SHP77 treated with DMSO at 0.1 percent for 48 hours (cell line): ENCODE data around the gene LTBR.
"Not testable (repeated sequence)": the region's sequence is repeated elsewhere in the genome, so short reads cannot be mapped to it uniquely, and the experiment has no call there.

Experiments
- DNase-seq: peaks from one replicate; lab custom pipeline; 2025; lab: John Stamatoyannopoulos, UW

Gene LTBR

DNA sequence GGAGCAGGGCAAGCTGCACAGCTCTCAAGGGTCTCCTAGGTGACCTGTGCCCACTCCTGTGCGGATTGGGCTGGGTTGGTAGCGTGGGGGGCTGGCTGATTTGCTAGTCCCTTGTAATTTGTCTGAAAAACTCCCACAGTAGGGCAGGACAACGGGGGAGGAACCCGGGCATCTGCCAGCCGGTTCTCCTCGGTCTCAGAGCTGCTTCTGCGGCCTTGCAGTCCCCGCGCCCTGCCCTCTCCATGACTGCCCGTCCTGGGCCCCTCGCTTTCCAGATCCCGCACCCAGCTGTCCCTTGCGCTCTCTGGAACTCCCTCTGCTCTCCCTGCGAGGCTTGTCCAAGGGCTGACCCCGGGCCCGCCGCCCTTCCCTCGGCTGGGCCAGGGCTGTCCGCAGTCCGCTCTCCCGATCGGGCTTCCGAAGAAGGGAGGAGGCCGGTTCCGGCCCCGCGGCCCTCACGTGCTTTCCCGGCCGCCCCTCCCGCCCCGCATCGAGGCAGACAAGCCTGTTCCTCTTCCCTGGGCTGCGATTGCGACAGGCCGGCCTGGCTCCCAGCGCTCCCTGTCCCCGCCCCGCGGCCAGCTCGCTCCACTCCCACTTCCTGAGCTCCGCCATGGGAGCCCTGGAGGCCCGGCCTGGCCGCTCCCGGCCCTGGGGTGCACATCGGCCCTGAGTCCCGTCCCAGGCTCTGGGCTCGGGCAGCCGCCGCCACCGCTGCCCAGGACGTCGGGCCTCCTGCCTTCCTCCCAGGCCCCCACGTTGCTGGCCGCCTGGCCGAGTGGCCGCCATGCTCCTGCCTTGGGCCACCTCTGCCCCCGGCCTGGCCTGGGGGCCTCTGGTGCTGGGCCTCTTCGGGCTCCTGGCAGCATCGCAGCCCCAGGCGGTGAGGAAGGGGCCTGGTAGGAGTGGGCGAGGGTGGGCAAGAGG, at the start of gene LTBR:
Gene LTBR (plus strand): TSS at position 591 of the 927 bp plus-strand sequence. CDS start 197 bp downstream, at position 788.
- no peak for DNase-seq

- no peak for DNase-seq
Measured at GRCh38 chr12:6334359-6334758, 49.6 kb upstream of the LTBR start.

GRCh38 chr12:6334940-6335450, 49.0 kb upstream of the LTBR start:
- DNase-seq: no peak

DNA sequence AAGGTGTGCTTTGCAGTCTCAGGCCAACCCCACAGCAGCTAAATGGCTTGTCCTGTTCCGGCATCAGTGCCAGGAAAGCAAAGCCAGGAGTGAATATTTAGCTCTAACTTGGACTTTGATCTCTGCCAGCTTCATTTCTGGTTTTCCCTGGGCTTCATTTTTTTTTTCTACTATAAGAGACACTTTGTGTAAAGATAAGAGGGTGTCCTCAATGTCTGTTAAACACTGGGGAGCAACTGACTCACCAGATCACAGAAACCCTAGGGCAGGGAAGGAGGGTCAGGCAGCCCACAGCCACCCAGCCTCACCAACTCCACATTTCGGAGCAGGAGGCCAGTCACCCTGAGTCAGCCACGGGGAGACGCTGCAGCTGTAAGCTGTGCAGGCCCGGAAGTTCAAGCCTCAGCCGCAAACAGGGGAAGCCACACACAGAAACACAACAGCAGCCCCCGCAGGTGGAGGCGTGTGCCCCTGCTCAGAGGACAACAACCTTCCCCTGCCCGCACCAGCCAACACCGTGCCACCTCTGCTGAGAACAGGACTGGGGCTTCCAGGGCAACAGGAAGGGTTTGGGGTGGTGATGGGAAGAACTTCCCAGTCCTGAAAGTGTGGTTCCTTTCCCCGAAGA, 48.4 kb upstream of the LTBR start:
- no peak for DNase-seq

DNA sequence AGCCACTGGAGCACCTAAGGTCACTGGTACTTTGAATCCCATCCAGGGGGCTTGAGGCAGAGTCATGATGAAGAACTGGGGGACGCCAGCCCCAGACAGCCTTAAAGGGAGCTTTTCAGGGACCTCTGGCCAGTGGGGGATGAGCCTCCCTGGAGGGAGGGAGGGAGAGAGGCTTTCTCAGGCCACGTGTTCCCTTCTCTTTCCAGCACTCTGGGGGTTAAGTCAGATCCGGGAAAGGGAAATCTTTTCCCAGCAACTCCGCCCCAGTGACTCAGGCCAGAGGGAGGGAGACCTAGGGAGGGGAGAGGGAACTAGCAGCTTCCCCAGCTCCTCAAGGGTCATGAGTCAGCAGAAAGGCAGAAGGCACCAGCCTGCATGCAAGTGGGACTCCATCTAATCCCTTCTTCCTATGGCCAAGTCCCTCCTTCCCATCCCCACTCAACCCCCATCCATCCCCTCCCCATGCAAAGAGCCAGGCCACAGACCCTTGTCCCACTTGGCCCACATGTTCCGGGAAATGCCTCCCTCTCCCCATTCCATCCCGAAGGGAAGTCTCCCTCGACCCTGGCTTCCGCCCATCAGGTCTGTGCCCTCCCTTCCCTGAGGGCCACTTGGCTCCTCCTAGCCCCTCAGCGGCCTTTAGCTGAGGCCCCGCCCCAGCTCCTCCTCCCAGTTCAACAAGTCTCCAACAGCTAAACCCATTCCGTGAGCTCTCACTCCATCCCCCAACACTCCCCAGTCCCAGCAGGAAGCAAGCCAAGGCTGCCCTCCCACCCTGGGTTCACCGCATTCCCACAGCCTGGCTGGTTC, 47.7 kb upstream of the LTBR start:
- DNase-seq: peak; percentile 71

- DNase-seq: no peak
Measured at GRCh38 chr12:6336889-6337853, 46.8 kb upstream of the LTBR start.

GRCh38 chr12:6337958-6338433, 46.0 kb upstream of the LTBR start:
- no peak for DNase-seq

- DNase-seq: not testable (repeated sequence)
Measured at GRCh38 chr12:6338536-6338935, 45.4 kb upstream of the LTBR start.

DNA sequence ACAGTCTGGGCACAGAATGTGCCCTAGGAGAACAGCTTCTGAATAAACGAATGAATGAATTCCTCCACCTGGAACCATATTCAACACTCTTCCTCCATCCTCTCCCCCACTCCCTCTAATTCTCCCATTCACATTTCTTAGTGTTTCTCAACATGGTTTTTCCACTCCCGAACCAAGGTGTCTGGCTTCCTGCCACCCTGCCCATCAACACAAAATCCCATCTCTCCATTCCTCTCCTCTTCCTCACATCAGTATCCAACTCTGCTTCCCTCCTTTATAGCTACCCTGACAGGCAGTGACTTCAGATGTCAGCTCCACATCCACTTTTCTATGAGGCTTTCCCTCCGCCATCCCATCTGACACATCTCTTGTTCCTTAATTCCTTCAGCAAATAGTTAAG, 45.0 kb upstream of the LTBR start:
- no peak for DNase-seq

GRCh38 chr12:6340032-6340638, 43.8 kb upstream of the LTBR start:
- DNase-seq: no peak

DNA sequence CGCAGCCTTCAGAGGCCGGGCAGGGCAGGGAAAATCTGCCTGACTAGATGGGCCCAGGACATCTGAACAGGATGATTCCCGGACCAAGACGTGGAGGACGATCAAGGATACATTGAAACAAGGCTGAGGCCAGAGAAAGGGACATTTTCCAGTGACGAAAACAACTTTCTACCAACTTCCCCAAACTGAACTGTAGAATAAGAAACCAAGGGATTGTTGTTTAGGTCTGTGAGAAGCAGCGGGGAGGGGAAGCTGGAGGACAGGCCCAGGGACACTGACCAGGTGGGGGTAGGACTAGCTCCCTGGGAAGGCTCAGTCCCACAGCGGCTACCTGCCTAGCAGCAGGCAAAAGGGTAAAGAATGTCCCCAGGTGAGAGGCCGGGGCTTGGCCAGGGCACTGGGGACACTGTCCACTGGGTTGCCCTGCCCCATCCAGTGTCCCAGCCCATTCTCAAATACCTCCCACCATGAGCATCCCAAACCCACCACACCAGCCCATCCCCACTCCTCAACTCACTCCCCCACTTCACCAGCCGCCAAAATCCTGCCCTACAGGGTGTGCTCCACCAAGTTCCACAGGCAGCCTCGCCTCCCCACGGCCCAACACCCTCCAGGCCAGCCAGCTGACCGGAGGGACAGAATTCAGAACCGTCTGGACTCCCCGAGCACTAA, 43.1 kb upstream of the LTBR start:
- no peak for DNase-seq

GRCh38 chr12:6341417-6342139, 42.4 kb upstream of the LTBR start, which contains the start of gene TNFRSF1A:
Gene TNFRSF1A, minus strand, starts transcription at chr12:6342076. Its CDS starts 262 bp downstream, at chr12:6341814.
- DNase-seq: no peak

DNA sequence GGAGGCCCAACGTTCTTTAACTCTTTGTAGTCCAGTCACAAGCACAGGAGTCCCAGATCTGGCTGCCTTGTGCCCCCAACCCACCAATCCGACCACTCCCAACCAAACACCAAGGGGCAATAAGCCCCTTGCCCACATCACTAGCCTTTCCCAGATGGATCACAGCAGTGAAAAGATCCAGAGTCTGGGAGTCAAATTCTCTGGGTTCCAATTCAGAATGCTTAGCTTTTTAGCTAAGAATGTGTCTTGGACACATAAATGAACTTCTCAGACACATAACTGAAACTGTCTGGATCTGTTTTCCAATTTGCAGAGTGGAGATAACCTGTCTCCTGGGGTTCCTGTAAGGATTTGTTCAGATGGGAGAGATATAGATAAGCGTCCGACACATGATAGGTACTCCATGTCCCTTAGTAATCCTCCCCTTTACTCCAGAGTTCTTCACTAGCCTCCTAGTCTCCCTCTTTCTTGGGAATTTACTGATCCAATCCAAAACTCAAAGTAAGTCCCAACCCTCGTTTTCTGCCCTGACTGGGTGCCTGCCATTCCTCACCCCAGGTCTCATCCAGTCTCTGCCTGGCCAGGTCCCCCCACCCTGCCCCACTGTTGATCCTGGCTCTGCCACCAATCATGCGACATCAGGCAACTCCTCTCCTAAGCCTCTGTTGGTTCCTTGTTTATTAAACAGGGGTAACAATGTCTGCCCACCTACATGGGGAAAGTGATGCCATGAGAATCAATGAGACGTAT, 41.6 kb upstream of the LTBR start:
- no peak for DNase-seq

- no peak for DNase-seq
Measured at GRCh38 chr12:6343518-6343917, 40.4 kb upstream of the LTBR start.

DNA sequence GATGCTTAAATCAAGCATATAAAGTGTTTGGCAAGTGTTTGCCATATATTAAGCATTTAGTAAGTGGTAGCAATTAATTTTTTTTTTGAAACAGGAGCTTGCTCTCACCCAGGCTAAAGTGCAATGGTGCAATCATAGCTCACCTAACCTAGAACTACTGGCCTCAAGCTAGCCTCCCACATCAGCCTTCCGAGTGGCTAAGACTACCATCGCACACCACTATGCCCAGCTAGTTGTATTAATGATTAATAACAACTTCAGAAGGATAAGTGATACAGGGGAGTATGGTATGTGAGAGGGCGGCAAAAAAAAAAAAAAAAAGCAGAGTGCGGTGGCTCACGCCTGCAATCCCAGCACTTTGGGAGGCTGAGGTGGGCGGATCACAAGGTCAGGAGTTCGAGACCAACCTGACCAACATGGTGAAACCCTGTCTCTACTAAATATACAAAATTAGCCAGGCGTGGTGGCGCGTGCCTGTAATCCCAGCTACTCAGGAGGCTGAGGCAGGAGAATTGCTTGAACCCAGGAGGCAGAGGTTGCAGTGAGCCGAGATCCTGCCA, 39.8 kb upstream of the LTBR start:
- not testable (repeated sequence) for DNase-seq

- DNase-seq: no peak
Measured at GRCh38 chr12:6345319-6346091, 38.5 kb upstream of the LTBR start.

GRCh38 chr12:6346235-6346832, 37.6 kb upstream of the LTBR start:
- no peak for DNase-seq
